Measurements from ENCODE around the gene ARHGEF11.
"Not testable (repeated sequence)": the region's sequence is repeated elsewhere in the genome, so short reads cannot be mapped to it uniquely, and the experiment has no call there.

Gene ARHGEF11

DNA sequence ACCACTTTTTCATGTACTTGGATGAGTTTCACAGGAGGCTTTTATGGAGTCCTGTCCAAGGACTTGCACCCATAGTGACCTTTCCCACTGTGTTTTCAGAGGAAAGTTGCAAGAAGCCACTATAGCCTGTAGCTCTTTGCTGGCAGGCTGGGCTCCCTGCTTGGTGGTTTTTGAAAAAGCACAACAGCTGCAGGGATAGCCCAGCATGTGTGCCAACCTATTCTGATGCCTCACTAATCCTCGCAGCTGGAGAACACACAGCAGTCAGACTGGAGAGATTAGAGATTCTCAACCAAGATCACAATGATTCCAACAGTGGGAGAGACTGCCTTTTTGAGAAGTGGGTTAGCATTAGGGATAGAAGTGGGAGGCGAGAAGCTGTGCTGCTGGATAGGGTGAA lies 24.1 kb upstream of the ARHGEF11 start:
- H3K27ac ChIP-seq (ENCODE audit: low read length): no peak overlapping the region
- H3K79me2 ChIP-seq (ENCODE audit: insufficient read depth, low read length): no peaks in the 10 kb centered on the region
- ATAC-seq (ENCODE audit: insufficient read depth, low read depth): no peak

GRCh38 chr1:157059241-157059640 lies 13.7 kb upstream of the ARHGEF11 start:
- ATAC-seq (ENCODE audit: insufficient read depth, low read depth): not testable (repeated sequence)

More for the DNA sequence above, 24.1 kb upstream of the ARHGEF11 start:
- Histone ChIP-seq H3K4me1 (ENCODE audit: insufficient read depth, low read length) (no peaks in the 10 kb centered on the region), H3K4me3 (ENCODE audit: low read depth in 1 of 2, low read length in 2 of 2) (no peak overlapping the region), H3K9ac (ENCODE audit: low read depth, low read length) (no peak overlapping the region), H3K4me2 (ENCODE audit: insufficient read depth, low read length) (no peak overlapping the region), H4K20me1 (ENCODE audit: insufficient read depth, low read length) (no peaks in the 10 kb centered on the region), H3K27me3 (ENCODE audit: insufficient read depth, low read length, poor library complexity) (peaks cover 13% of the 10 kb centered on the region), H2AFZ (ENCODE audit: low read depth, low read length) (no peak overlapping the region), H3K36me3 (ENCODE audit: insufficient read depth, low read length) (no peaks in the 10 kb centered on the region), H3K9me3 (ENCODE audit: insufficient read depth, low read length, severe bottlenecking) (no peaks in the 10 kb centered on the region)
- TF ChIP-seq CTCF (IDR thresholded peaks at IDR 0.05; ENCODE audit: borderline replicate concordance, extremely low read depth, low read length, poor library complexity, severe bottlenecking) (no peak), EZH2 (IDR thresholded peaks at IDR 0.05; ENCODE audit: borderline replicate concordance, low read depth, low read length, severe bottlenecking) (no peak)
- DNase-seq: no peak

GRCh38 chr1:157056269-157056668 lies 10.7 kb upstream of the ARHGEF11 start:
- no peak overlapping the region for H3K4me2 ChIP-seq (ENCODE audit: insufficient read depth, low read length)
- no peaks in the 10 kb centered on the region for H4K20me1 ChIP-seq (ENCODE audit: insufficient read depth, low read length)
- H3K4me3 ChIP-seq (ENCODE audit: low read depth in 1 of 2, low read length in 2 of 2): no peak overlapping the region
- H3K79me2 ChIP-seq (ENCODE audit: insufficient read depth, low read length): no peaks in the 10 kb centered on the region
- no peak overlapping the region for H3K27ac ChIP-seq (ENCODE audit: low read length)
- H3K9me3 ChIP-seq (ENCODE audit: insufficient read depth, low read length, severe bottlenecking): no peaks in the 10 kb centered on the region
- no peak for DNase-seq
- no peaks in the 10 kb centered on the region for H3K4me1 ChIP-seq (ENCODE audit: insufficient read depth, low read length)
- ATAC-seq (ENCODE audit: insufficient read depth, low read depth): no peak
- no peak for TF ChIP-seq EZH2 (IDR thresholded peaks at IDR 0.05; ENCODE audit: borderline replicate concordance, low read depth, low read length, severe bottlenecking)
- TF ChIP-seq CTCF (IDR thresholded peaks at IDR 0.05; ENCODE audit: borderline replicate concordance, extremely low read depth, low read length, poor library complexity, severe bottlenecking): no peak
- H3K27me3 ChIP-seq (ENCODE audit: insufficient read depth, low read length, poor library complexity): peaks cover 8% of the 10 kb centered on the region
- no peak overlapping the region for H3K9ac ChIP-seq (ENCODE audit: low read depth, low read length)
- no peak overlapping the region for H2AFZ ChIP-seq (ENCODE audit: low read depth, low read length)
- no peaks in the 10 kb centered on the region for H3K36me3 ChIP-seq (ENCODE audit: insufficient read depth, low read length)

More at GRCh38 chr1:157059241-157059640, 13.7 kb upstream of the ARHGEF11 start:
- H3K79me2 ChIP-seq (ENCODE audit: insufficient read depth, low read length); H3K4me1 ChIP-seq (ENCODE audit: insufficient read depth, low read length); H3K27ac ChIP-seq (ENCODE audit: low read length); DNase-seq; H3K9me3 ChIP-seq (ENCODE audit: insufficient read depth, low read length, severe bottlenecking); H3K27me3 ChIP-seq (ENCODE audit: insufficient read depth, low read length, poor library complexity); H3K4me2 ChIP-seq (ENCODE audit: insufficient read depth, low read length); H3K36me3 ChIP-seq (ENCODE audit: insufficient read depth, low read length); H4K20me1 ChIP-seq (ENCODE audit: insufficient read depth, low read length); H2AFZ ChIP-seq (ENCODE audit: low read depth, low read length); H3K4me3 ChIP-seq (ENCODE audit: low read depth in 1 of 2, low read length in 2 of 2); H3K9ac ChIP-seq (ENCODE audit: low read depth, low read length): not testable (repeated sequence)

GRCh38 chr1:157055729-157056128 lies 10.2 kb upstream of the ARHGEF11 start:
- not testable (repeated sequence) for H3K4me2 ChIP-seq (ENCODE audit: insufficient read depth, low read length)

More at GRCh38 chr1:157055729-157056128, 10.2 kb upstream of the ARHGEF11 start:
- not testable (repeated sequence) for ATAC-seq (ENCODE audit: insufficient read depth, low read depth); H3K27ac ChIP-seq (ENCODE audit: low read length); H3K36me3 ChIP-seq (ENCODE audit: insufficient read depth, low read length); H3K9me3 ChIP-seq (ENCODE audit: insufficient read depth, low read length, severe bottlenecking); H3K27me3 ChIP-seq (ENCODE audit: insufficient read depth, low read length, poor library complexity); H3K4me1 ChIP-seq (ENCODE audit: insufficient read depth, low read length); H3K9ac ChIP-seq (ENCODE audit: low read depth, low read length); DNase-seq; H3K4me3 ChIP-seq (ENCODE audit: low read depth in 1 of 2, low read length in 2 of 2); H3K79me2 ChIP-seq (ENCODE audit: insufficient read depth, low read length); H4K20me1 ChIP-seq (ENCODE audit: insufficient read depth, low read length); H2AFZ ChIP-seq (ENCODE audit: low read depth, low read length)

Data from DND-41 (cell line).